ENCODE data around the gene C17orf100.

Gene C17orf100

GRCh38 chr17:6611231-6611630 is 40.3 kb upstream of the C17orf100 start:
- TF ChIP-seq CTCF (IDR thresholded peaks at IDR 0.05; ENCODE audit: control insufficient read depth, insufficient read depth, low read depth, low read length, missing control alignments): no peak
- no peak for DNase-seq (ENCODE audit: low read depth)
- H3K4me3 ChIP-seq (ENCODE audit: control insufficient read depth, low read depth, low read length): no peak overlapping the region

GRCh38 chr17:6623941-6624340 is 27.6 kb upstream of the C17orf100 start:
- TF ChIP-seq CTCF (IDR thresholded peaks at IDR 0.05; ENCODE audit: control insufficient read depth, insufficient read depth, low read depth, low read length, missing control alignments): no peak
- DNase-seq (ENCODE audit: low read depth): no peak
- no peak overlapping the region for H3K4me3 ChIP-seq (ENCODE audit: control insufficient read depth, low read depth, low read length)

- no peak for DNase-seq (ENCODE audit: low read depth)
- no peak overlapping the region for H3K4me3 ChIP-seq (ENCODE audit: control insufficient read depth, low read depth, low read length)
- TF ChIP-seq CTCF (IDR thresholded peaks at IDR 0.05; ENCODE audit: control insufficient read depth, insufficient read depth, low read depth, low read length, missing control alignments): no peak
Measured at GRCh38 chr17:6626616-6627015, 24.9 kb upstream of the C17orf100 start.

- no peak for DNase-seq (ENCODE audit: low read depth)
- no peak for TF ChIP-seq CTCF (IDR thresholded peaks at IDR 0.05; ENCODE audit: control insufficient read depth, insufficient read depth, low read depth, low read length, missing control alignments)
- no peak overlapping the region for H3K4me3 ChIP-seq (ENCODE audit: control insufficient read depth, low read depth, low read length)
Measured at GRCh38 chr17:6627019-6627418, 24.5 kb upstream of the C17orf100 start.

GRCh38 chr17:6630390-6630789 is 21.2 kb upstream of the C17orf100 start:
- no peak overlapping the region for H3K4me3 ChIP-seq (ENCODE audit: control insufficient read depth, low read depth, low read length)
- no peak for DNase-seq (ENCODE audit: low read depth)
- TF ChIP-seq CTCF (IDR thresholded peaks at IDR 0.05; ENCODE audit: control insufficient read depth, insufficient read depth, low read depth, low read length, missing control alignments): no peak

- DNase-seq (ENCODE audit: low read depth): no peak
- no peak overlapping the region for H3K4me3 ChIP-seq (ENCODE audit: control insufficient read depth, low read depth, low read length)
- no peak for TF ChIP-seq CTCF (IDR thresholded peaks at IDR 0.05; ENCODE audit: control insufficient read depth, insufficient read depth, low read depth, low read length, missing control alignments)
Measured at GRCh38 chr17:6632530-6632929, 19.0 kb upstream of the C17orf100 start.

GRCh38 chr17:6633263-6633662 is 18.3 kb upstream of the C17orf100 start:
- TF ChIP-seq CTCF (IDR thresholded peaks at IDR 0.05; ENCODE audit: control insufficient read depth, insufficient read depth, low read depth, low read length, missing control alignments): no peak
- no peak overlapping the region for H3K4me3 ChIP-seq (ENCODE audit: control insufficient read depth, low read depth, low read length)
- DNase-seq (ENCODE audit: low read depth): no peak

Data from AG09309 (cell line).